ENCODE data around the gene ZNF527. TPM values are rescaled to one million over a fixed set of nuclear protein-coding genes. Genes with fewer than 3 reads are reported as not detected.

ZNF527 gene
- total RNA-seq, 1 donor from 2014 or later = 1.6 TPM

Other genes with a start within 250 kb of the ZNF527 start
- 2.6 TPM for gene ZNF585A, start 198.4 kb upstream of the ZNF527 start, total RNA-seq
- gene ZNF585B, start 160.6 kb upstream of the ZNF527 start, total RNA-seq = 4.4 TPM
- gene ZNF383, start 152.9 kb upstream of the ZNF527 start, total RNA-seq = 3.2 TPM
- gene ZNF569, start 96.3 kb downstream of the ZNF527 start, total RNA-seq = 2.1 TPM
- 1.7 TPM for gene ZNF570, start 98.3 kb downstream of the ZNF527 start, total RNA-seq
- 0.33 TPM for gene ZNF793, start 135.8 kb downstream of the ZNF527 start, total RNA-seq
- 1.4 TPM for gene ZNF571, start 223.7 kb downstream of the ZNF527 start, total RNA-seq
- 1.7 TPM for gene ZNF540, start 223.8 kb downstream of the ZNF527 start, total RNA-seq

All from left lobe of liver (tissue), 1 donor.